A549 (cell line): Measurements from ENCODE around the gene EXOC3.

ENCODE experiments used
- BHLHE40 ChIP-seq: IDR thresholded peaks from 2 replicates; pipeline ENCODE4 v1.6.1; 2012; ENCODE audit warnings: low read depth, low read length, inconsistent platforms
- CBX2 ChIP-seq: fragments of 200-600 bp; sonication (generic); IDR thresholded peaks from 2 replicates; pipeline ENCODE4 v1.6.1; 2016; ENCODE audit warnings: low read depth, mild to moderate bottlenecking, borderline replicate concordance
- EP300 ChIP-seq, 2 experiments: fragments of >200 bp; sonication (Bioruptor Twin); formaldehyde crosslinking; IDR thresholded peaks; 2 replicates in 1 of 2; 3 replicates in 1 of 2; pipeline ENCODE4 v1.6.1; 2016 to 2017
- HOXB5 ChIP-seq: fragments of 250-450 bp; sonication (Bioruptor Pico); IDR thresholded peaks from 2 replicates; pipeline ENCODE4 v1.5.0; 2020; ENCODE audit warnings: mild to moderate bottlenecking, moderate library complexity
- JUNB ChIP-seq: fragments of >200 bp; sonication (Bioruptor Twin); formaldehyde crosslinking; IDR thresholded peaks from 2 replicates; pipeline ENCODE4 v1.6.1; 2016
- KDM1A ChIP-seq: fragments of 200-600 bp; sonication (generic); IDR thresholded peaks from 2 replicates; pipeline ENCODE4 v1.6.1; 2016; ENCODE audit warnings: low read depth, mild to moderate bottlenecking
- POLR2A ChIP-seq: IDR thresholded peaks from 2 replicates; pipeline ENCODE4 v1.6.1; 2012; ENCODE audit warnings: mild to moderate bottlenecking, low read length
- RAD21 ChIP-seq, 2 experiments: fragments of >200 bp in 1 of 2; sonication (Bioruptor Twin) in 1 of 2; formaldehyde crosslinking in 1 of 2; IDR thresholded peaks in 1 of 2; conservative IDR thresholded peaks in 1 of 2; 2 replicates in 1 of 2; 3 replicates in 1 of 2; pipeline ENCODE4 v1.6.1; 2012 to 2018; ENCODE audit warnings: inconsistent platforms in 1 of 2
- ZSCAN20 ChIP-seq: fragments of 250-450 bp; sonication (Bioruptor Pico); IDR thresholded peaks from 2 replicates; pipeline ENCODE4 v1.8.0; 2022; ENCODE audit warnings: mild to moderate bottlenecking, moderate library complexity
- TF ChIP-seq, protein P1 (sequence below): fragments of >200 bp; sonication (Bioruptor Twin); formaldehyde crosslinking; IDR thresholded peaks from 3 replicates; pipeline ENCODE4 v1.5.1; 2016
- TF ChIP-seq, protein P2 (sequence below): fragments of 250-450 bp; sonication (Bioruptor Pico); IDR thresholded peaks from 2 replicates; pipeline ENCODE4 v1.5.0; 2021; ENCODE audit warnings: mild to moderate bottlenecking, moderate library complexity, borderline replicate concordance
- TF ChIP-seq, protein P3 (sequence below): fragments of 150-350 bp; IDR thresholded peaks from 2 replicates; pipeline ENCODE4 v1.6.1; 2014; ENCODE audit warnings: low read depth, mild to moderate bottlenecking, low read length
- TF ChIP-seq, protein P4 (sequence below): fragments of 450-650 bp; IDR thresholded peaks from 2 replicates; pipeline ENCODE4 v1.6.1; 2014; ENCODE audit warnings: antibody characterized with exemption

DNA sequence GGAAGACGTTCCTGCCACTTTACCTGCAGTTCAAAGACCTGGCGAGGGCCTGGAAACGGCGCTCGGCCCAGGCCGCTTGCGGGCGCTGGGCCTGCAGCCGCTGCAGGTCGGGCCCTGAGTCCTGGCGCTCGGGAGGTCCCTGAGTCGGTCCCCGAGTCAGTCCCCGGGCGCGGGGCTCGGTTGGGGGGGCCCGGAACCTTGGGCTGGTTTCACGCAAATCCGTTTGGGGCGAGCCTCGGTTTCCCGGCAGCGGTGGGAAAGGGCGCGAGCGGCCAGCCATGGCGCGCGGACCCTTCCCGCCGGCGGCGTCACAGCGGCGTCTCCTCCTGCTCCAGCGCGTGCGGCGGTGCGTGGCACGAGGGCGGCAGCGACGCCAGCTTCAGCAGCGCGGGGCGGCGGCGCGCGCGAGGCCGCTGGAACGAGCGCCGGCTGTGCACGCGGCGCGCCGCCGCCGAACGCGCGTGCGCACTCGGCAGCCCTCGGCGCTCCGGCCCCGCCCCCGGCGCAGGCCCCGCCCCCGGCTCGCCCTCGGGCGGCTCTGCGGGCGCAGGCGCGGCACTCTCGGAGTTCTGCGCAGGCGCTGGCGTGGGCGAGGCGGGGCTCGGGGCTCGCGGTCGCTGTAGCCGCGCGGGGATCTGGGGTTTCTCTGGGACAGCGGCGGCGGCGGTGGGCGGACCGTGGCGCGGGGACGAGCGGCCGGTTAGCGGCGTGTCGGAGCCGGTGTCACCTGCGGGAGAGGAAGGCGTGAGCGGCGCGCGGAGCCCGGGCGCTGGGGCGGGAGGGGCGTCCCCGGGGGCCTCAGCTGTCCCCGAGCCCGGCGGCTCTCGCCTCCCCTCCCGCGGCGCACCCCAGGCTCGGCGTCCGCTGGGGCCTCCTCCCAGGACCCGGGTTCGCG is 29.9 kb downstream of the EXOC3 start:
- no peak for TF ChIP-seq EP300 (IDR thresholded peaks at IDR 0.05)
- TF ChIP-seq, protein P1, sequence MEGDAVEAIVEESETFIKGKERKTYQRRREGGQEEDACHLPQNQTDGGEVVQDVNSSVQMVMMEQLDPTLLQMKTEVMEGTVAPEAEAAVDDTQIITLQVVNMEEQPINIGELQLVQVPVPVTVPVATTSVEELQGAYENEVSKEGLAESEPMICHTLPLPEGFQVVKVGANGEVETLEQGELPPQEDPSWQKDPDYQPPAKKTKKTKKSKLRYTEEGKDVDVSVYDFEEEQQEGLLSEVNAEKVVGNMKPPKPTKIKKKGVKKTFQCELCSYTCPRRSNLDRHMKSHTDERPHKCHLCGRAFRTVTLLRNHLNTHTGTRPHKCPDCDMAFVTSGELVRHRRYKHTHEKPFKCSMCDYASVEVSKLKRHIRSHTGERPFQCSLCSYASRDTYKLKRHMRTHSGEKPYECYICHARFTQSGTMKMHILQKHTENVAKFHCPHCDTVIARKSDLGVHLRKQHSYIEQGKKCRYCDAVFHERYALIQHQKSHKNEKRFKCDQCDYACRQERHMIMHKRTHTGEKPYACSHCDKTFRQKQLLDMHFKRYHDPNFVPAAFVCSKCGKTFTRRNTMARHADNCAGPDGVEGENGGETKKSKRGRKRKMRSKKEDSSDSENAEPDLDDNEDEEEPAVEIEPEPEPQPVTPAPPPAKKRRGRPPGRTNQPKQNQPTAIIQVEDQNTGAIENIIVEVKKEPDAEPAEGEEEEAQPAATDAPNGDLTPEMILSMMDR: no peak
- no peak for TF ChIP-seq ZSCAN20 (CRISPR knock-in tag)
- TF ChIP-seq HOXB5 (CRISPR knock-in tag): peak; percentile 92
- no peak for TF ChIP-seq JUNB
- peak; percentile 86 for TF ChIP-seq POLR2A
- no peak for TF ChIP-seq BHLHE40
- TF ChIP-seq, protein P2, sequence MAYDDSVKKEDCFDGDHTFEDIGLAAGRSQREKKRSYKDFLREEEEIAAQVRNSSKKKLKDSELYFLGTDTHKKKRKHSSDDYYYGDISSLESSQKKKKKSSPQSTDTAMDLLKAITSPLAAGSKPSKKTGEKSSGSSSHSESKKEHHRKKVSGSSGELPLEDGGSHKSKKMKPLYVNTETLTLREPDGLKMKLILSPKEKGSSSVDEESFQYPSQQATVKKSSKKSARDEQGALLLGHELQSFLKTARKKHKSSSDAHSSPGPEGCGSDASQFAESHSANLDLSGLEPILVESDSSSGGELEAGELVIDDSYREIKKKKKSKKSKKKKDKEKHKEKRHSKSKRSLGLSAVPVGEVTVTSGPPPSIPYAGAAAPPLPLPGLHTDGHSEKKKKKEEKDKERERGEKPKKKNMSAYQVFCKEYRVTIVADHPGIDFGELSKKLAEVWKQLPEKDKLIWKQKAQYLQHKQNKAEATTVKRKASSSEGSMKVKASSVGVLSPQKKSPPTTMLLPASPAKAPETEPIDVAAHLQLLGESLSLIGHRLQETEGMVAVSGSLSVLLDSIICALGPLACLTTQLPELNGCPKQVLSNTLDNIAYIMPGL (CRISPR knock-in tag): no peak
- TF ChIP-seq, protein P3, sequence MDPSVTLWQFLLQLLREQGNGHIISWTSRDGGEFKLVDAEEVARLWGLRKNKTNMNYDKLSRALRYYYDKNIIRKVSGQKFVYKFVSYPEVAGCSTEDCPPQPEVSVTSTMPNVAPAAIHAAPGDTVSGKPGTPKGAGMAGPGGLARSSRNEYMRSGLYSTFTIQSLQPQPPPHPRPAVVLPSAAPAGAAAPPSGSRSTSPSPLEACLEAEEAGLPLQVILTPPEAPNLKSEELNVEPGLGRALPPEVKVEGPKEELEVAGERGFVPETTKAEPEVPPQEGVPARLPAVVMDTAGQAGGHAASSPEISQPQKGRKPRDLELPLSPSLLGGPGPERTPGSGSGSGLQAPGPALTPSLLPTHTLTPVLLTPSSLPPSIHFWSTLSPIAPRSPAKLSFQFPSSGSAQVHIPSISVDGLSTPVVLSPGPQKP: no peak
- TF ChIP-seq CBX2: no peak
- TF ChIP-seq, protein P4, sequence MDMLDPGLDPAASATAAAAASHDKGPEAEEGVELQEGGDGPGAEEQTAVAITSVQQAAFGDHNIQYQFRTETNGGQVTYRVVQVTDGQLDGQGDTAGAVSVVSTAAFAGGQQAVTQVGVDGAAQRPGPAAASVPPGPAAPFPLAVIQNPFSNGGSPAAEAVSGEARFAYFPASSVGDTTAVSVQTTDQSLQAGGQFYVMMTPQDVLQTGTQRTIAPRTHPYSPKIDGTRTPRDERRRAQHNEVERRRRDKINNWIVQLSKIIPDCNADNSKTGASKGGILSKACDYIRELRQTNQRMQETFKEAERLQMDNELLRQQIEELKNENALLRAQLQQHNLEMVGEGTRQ: no peak
- TF ChIP-seq RAD21 (conservative IDR thresholded peaks at IDR 0.05 in 1 of 2, IDR thresholded peaks at IDR 0.05 in 1 of 2): no peak
- no peak for TF ChIP-seq KDM1A
